ENCODE data around the gene CDH4.

CDH4 gene

DNA sequence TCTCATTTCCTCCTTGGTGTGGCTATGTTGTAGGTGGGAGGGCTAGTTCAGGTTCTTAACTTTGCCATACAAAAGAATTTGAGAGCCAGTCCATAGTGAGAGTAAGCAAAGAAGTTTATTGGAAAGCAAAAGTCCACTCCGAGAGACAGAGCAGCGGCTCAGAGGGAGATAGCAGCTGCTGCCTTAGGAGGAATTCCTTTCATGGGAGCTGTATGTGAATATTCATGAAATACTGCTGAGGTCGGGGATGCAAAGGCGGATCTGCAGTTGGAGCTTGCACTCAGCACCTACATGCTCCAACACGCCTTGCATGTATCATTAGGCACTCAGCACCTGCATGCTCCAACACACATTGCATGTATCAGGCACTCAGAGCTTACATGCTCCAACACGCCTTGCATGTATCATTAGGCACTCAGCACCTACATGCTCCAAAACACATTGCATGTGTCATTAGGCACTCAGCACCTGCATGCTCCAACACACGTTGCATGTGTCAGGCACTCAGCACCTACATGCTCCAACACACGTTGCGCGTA lies 54.9 kb downstream of the CDH4 start:
- Histone ChIP-seq H3K79me2 (ENCODE audit: control insufficient read depth, insufficient read depth, low read length, poor library complexity) (no peaks in the 10 kb centered on the region), H3K27me3 (ENCODE audit: insufficient read depth, low read length) (no peaks in the 10 kb centered on the region), H3K23ac (ENCODE audit: low read length) (no peak overlapping the region), H3K4me2 (ENCODE audit: low read length) (no peak overlapping the region), H4K12ac (ENCODE audit: low read depth, low read length) (no peak overlapping the region), H2AFZ (ENCODE audit: insufficient read depth, low read length, poor library complexity) (no peak overlapping the region), H2BK12ac (ENCODE audit: low read length) (no peak overlapping the region), H3K79me1 (ENCODE audit: low read length) (no peaks in the 10 kb centered on the region), H3K27ac (ENCODE audit: low read depth, low read length) (no peak overlapping the region), H3K9ac (ENCODE audit: low read length) (no peak overlapping the region), H3K4ac (ENCODE audit: low read depth, low read length) (no peak overlapping the region), H3K14ac (ENCODE audit: low read length) (no peak overlapping the region), H3K9me3 (ENCODE audit: insufficient read depth, low read depth, low read length) (peaks cover 4% of the 10 kb centered on the region), H4K8ac (ENCODE audit: low read depth, low read length) (no peak overlapping the region), H3K18ac (ENCODE audit: low read length) (no peak overlapping the region), H3K4me3 (ENCODE audit: low read depth, low read length) (no peak overlapping the region), H2BK120ac (ENCODE audit: insufficient read depth, low read length, poor library complexity) (no peak overlapping the region), H4K91ac (ENCODE audit: low read depth, low read length) (no peak overlapping the region), H3K4me1 (ENCODE audit: control insufficient read depth in 1 of 2, insufficient read depth in 2 of 2, low read length in 2 of 2) (no peaks in the 10 kb centered on the region), H2BK5ac (ENCODE audit: low read depth, low read length, poor library complexity) (no peak overlapping the region), H2AK5ac (ENCODE audit: low read length) (no peak overlapping the region), H3K36me3 (ENCODE audit: control insufficient read depth in 1 of 2, insufficient read depth in 2 of 2, low read length in 2 of 2) (no peaks in the 10 kb centered on the region)
- no peak for DNase-seq
- WGBS (ENCODE audit: extremely low coverage, insufficient coverage, insufficient read length), result no CpG with 5 or more reads among the region's 10 CpGs

DNA sequence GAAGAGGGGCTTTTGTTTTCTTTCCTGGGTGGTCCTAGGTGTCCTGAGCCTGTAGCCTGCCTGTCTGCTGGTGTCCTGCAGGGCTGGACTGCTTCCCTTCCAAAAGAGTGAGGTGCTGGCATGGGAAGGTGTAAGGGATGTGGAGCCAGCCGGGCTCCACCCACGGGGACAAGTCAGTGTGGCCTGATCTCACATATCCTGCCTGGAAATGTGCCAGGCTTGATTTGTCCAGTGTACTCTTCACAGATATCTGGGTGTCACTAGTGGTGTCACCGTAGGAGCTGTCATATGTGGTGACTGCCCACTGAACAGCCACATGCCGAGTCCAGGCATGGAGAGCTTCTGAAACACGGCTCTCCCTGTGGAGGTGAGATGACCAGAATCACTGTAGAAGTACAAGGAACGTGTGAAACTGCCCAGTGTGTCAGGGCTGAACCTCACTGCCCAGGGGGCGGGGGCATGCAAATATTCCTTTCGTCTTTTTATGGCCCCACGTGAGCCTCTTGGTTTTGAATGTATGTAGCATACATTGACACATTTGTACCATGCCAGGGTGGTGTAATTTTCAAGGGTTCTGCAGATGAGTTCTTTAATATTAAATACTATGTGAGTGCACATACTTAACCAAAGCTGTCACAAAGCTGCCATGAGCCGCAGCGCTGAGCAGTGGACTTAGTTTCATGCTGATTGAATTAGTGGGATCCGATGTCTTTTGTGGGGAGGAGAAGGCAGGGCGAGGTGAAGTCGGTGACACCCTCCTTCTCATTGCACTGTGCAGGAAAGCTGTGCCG lies 55.8 kb downstream of the CDH4 start:
- no peak overlapping the region for H2AK5ac ChIP-seq (ENCODE audit: low read length)
- no peak overlapping the region for H3K9ac ChIP-seq (ENCODE audit: low read length)
- no peaks in the 10 kb centered on the region for H3K27me3 ChIP-seq (ENCODE audit: insufficient read depth, low read length)
- H2AFZ ChIP-seq (ENCODE audit: insufficient read depth, low read length, poor library complexity), result no peak overlapping the region
- no peak overlapping the region for H3K4me2 ChIP-seq (ENCODE audit: low read length)
- no peak overlapping the region for H2BK5ac ChIP-seq (ENCODE audit: low read depth, low read length, poor library complexity)
- DNase-seq, result no peak
- H3K79me2 ChIP-seq (ENCODE audit: control insufficient read depth, insufficient read depth, low read length, poor library complexity), result no peaks in the 10 kb centered on the region
- H3K4me1 ChIP-seq (ENCODE audit: control insufficient read depth in 1 of 2, insufficient read depth in 2 of 2, low read length in 2 of 2), result no peaks in the 10 kb centered on the region
- H3K9me3 ChIP-seq (ENCODE audit: insufficient read depth, low read depth, low read length), result peaks cover 4% of the 10 kb centered on the region
- H4K91ac ChIP-seq (ENCODE audit: low read depth, low read length), result no peak overlapping the region
- H4K8ac ChIP-seq (ENCODE audit: low read depth, low read length), result no peak overlapping the region
- no peaks in the 10 kb centered on the region for H3K36me3 ChIP-seq (ENCODE audit: control insufficient read depth in 1 of 2, insufficient read depth in 2 of 2, low read length in 2 of 2)
- H2BK12ac ChIP-seq (ENCODE audit: low read length), result no peak overlapping the region
- H2BK120ac ChIP-seq (ENCODE audit: insufficient read depth, low read length, poor library complexity), result no peak overlapping the region
- no peaks in the 10 kb centered on the region for H3K79me1 ChIP-seq (ENCODE audit: low read length)
- no peak overlapping the region for H3K18ac ChIP-seq (ENCODE audit: low read length)
- no CpG with 5 or more reads among the region's 15 CpGs for WGBS (ENCODE audit: extremely low coverage, insufficient coverage, insufficient read length)
- H3K27ac ChIP-seq (ENCODE audit: low read depth, low read length), result no peak overlapping the region
- H3K4ac ChIP-seq (ENCODE audit: low read depth, low read length), result no peak overlapping the region
- H3K14ac ChIP-seq (ENCODE audit: low read length), result no peak overlapping the region
- H3K4me3 ChIP-seq (ENCODE audit: low read depth, low read length), result peak overlapping the region; percentile 16
- H3K23ac ChIP-seq (ENCODE audit: low read length), result no peak overlapping the region
- no peak overlapping the region for H4K12ac ChIP-seq (ENCODE audit: low read depth, low read length)

DNA sequence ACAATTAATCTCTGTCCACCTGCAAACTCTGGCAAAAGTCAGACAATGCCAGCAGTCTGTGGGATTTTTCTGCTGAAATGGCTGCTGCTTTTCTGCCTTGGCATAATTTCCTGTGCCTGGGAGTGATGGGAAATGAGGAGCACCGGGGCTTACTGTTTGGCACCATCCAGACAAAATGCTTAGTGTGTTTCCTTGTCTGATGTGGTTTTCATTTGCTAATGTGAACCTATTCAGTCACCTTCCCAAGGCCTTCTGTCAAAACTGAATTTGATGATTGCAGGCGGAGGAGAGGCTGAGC lies 56.4 kb downstream of the CDH4 start:
- DNase-seq, result no peak
- no peak overlapping the region for H2BK5ac ChIP-seq (ENCODE audit: low read depth, low read length, poor library complexity)
- H3K4ac ChIP-seq (ENCODE audit: low read depth, low read length), result no peak overlapping the region
- no peak overlapping the region for H2AFZ ChIP-seq (ENCODE audit: insufficient read depth, low read length, poor library complexity)
- no peak overlapping the region for H2BK12ac ChIP-seq (ENCODE audit: low read length)
- no peaks in the 10 kb centered on the region for H3K36me3 ChIP-seq (ENCODE audit: control insufficient read depth in 1 of 2, insufficient read depth in 2 of 2, low read length in 2 of 2)
- no peak overlapping the region for H4K12ac ChIP-seq (ENCODE audit: low read depth, low read length)
- no peaks in the 10 kb centered on the region for H3K79me1 ChIP-seq (ENCODE audit: low read length)
- WGBS (ENCODE audit: extremely low coverage, insufficient coverage, insufficient read length), result no CpG with 5 or more reads among the region's 2 CpGs
- H3K27me3 ChIP-seq (ENCODE audit: insufficient read depth, low read length), result no peaks in the 10 kb centered on the region
- H3K9me3 ChIP-seq (ENCODE audit: insufficient read depth, low read depth, low read length), result peaks cover 4% of the 10 kb centered on the region
- no peak overlapping the region for H2AK5ac ChIP-seq (ENCODE audit: low read length)
- no peak overlapping the region for H3K23ac ChIP-seq (ENCODE audit: low read length)
- no peak overlapping the region for H2BK120ac ChIP-seq (ENCODE audit: insufficient read depth, low read length, poor library complexity)
- no peak overlapping the region for H3K27ac ChIP-seq (ENCODE audit: low read depth, low read length)
- no peak overlapping the region for H3K9ac ChIP-seq (ENCODE audit: low read length)
- no peak overlapping the region for H3K18ac ChIP-seq (ENCODE audit: low read length)
- H4K91ac ChIP-seq (ENCODE audit: low read depth, low read length), result no peak overlapping the region
- H3K79me2 ChIP-seq (ENCODE audit: control insufficient read depth, insufficient read depth, low read length, poor library complexity), result no peaks in the 10 kb centered on the region
- H3K4me3 ChIP-seq (ENCODE audit: low read depth, low read length), result no peak overlapping the region
- no peak overlapping the region for H3K4me2 ChIP-seq (ENCODE audit: low read length)
- H4K8ac ChIP-seq (ENCODE audit: low read depth, low read length), result no peak overlapping the region
- no peaks in the 10 kb centered on the region for H3K4me1 ChIP-seq (ENCODE audit: control insufficient read depth in 1 of 2, insufficient read depth in 2 of 2, low read length in 2 of 2)
- H3K14ac ChIP-seq (ENCODE audit: low read length), result no peak overlapping the region

DNA sequence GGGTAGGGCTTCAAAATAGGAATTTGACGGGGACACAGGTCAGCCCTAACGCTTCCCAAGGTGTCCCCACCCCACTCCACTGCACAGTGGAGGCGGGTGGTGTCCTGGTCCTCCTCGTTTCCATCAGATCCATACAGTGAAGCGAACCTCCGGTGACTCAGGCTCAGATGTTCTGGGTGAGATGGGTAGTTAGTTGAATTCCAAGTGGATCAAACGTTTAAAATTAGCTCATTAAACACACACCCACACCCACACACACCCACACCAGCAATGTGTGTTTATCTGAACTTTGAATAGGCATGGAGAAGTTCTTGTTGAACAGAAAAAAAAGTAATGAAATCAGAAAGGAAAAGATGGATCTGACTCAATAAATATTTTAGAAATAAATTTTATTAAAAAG lies 58.9 kb downstream of the CDH4 start:
- Histone ChIP-seq H2AFZ (ENCODE audit: insufficient read depth, low read length, poor library complexity) (no peak overlapping the region), H2BK120ac (ENCODE audit: insufficient read depth, low read length, poor library complexity) (no peak overlapping the region), H3K36me3 (ENCODE audit: control insufficient read depth in 1 of 2, insufficient read depth in 2 of 2, low read length in 2 of 2) (no peaks in the 10 kb centered on the region), H3K4me3 (ENCODE audit: low read depth, low read length) (no peak overlapping the region), H3K79me2 (ENCODE audit: control insufficient read depth, insufficient read depth, low read length, poor library complexity) (no peaks in the 10 kb centered on the region), H3K4ac (ENCODE audit: low read depth, low read length) (no peak overlapping the region), H3K14ac (ENCODE audit: low read length) (no peak overlapping the region), H2BK5ac (ENCODE audit: low read depth, low read length, poor library complexity) (no peak overlapping the region), H4K12ac (ENCODE audit: low read depth, low read length) (no peak overlapping the region), H2BK12ac (ENCODE audit: low read length) (no peak overlapping the region), H3K23ac (ENCODE audit: low read length) (no peak overlapping the region), H3K9ac (ENCODE audit: low read length) (no peak overlapping the region), H3K27ac (ENCODE audit: low read depth, low read length) (no peak overlapping the region), H3K4me2 (ENCODE audit: low read length) (no peak overlapping the region), H3K18ac (ENCODE audit: low read length) (no peak overlapping the region), H3K27me3 (ENCODE audit: insufficient read depth, low read length) (no peaks in the 10 kb centered on the region), H2AK5ac (ENCODE audit: low read length) (no peak overlapping the region), H3K79me1 (ENCODE audit: low read length) (no peaks in the 10 kb centered on the region), H4K91ac (ENCODE audit: low read depth, low read length) (no peak overlapping the region), H3K4me1 (ENCODE audit: control insufficient read depth in 1 of 2, insufficient read depth in 2 of 2, low read length in 2 of 2) (no peaks in the 10 kb centered on the region), H4K8ac (ENCODE audit: low read depth, low read length) (no peak overlapping the region), H3K9me3 (ENCODE audit: insufficient read depth, low read depth, low read length) (no peaks in the 10 kb centered on the region)
- no peak for DNase-seq
- no CpG with 5 or more reads among the region's 7 CpGs for WGBS (ENCODE audit: extremely low coverage, insufficient coverage, insufficient read length)
